Measurements from ENCODE around the gene LINC00305. TPM values are rescaled to one million over a fixed set of nuclear protein-coding genes. Genes with fewer than 3 reads are reported as not detected.

The LINC00305 gene
- total RNA-seq, 1 donor from 2014 or later, result not detected

DNA sequence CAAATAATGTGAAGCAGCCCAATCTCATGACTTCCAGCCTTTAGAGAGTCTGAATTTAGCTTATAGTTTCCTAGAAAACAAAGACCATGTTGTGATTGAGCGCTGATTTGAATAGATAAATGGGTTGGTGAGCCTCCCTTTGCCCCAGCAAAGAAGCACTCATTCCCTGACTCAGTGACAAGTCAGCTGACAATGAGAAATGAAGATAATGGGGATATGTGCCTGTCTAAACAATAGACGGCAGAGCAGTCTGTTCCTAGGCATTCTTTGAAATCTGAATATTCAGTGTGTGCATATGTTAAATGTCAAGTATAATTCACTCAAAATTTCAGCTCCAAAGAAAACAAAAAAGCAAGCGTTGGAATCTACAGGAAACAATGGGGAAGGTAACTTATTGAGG is 34.8 kb upstream of the LINC00305 start:
- no peak for DNase-seq (ENCODE audit: low spot score)
- no peak overlapping the region for H3K4me3 Mint-ChIP-seq
- TF ChIP-seq, protein P1, sequence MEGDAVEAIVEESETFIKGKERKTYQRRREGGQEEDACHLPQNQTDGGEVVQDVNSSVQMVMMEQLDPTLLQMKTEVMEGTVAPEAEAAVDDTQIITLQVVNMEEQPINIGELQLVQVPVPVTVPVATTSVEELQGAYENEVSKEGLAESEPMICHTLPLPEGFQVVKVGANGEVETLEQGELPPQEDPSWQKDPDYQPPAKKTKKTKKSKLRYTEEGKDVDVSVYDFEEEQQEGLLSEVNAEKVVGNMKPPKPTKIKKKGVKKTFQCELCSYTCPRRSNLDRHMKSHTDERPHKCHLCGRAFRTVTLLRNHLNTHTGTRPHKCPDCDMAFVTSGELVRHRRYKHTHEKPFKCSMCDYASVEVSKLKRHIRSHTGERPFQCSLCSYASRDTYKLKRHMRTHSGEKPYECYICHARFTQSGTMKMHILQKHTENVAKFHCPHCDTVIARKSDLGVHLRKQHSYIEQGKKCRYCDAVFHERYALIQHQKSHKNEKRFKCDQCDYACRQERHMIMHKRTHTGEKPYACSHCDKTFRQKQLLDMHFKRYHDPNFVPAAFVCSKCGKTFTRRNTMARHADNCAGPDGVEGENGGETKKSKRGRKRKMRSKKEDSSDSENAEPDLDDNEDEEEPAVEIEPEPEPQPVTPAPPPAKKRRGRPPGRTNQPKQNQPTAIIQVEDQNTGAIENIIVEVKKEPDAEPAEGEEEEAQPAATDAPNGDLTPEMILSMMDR (IDR thresholded peaks at IDR 0.05), result no peak
- TF ChIP-seq EZH2phosphoT487 (IDR thresholded peaks at IDR 0.05) (no peak), EZH2 (IDR thresholded peaks at IDR 0.05) (no peak)
- Histone ChIP-seq H3F3A (ENCODE audit: low read depth) (no peaks in the 10 kb centered on the region), H4K20me1 (ENCODE audit: low read depth) (no peaks in the 10 kb centered on the region), H3K4me3 (no peak overlapping the region), H3K27ac (no peak overlapping the region), H2AFZ (replicated peaks) (no peak overlapping the region), H3K9ac (no peak overlapping the region), H3K4me2 (no peak overlapping the region), H3K79me2 (ENCODE audit: low read depth) (no peaks in the 10 kb centered on the region), H3K27me3 (no peaks in the 10 kb centered on the region), H3K9me3 (ENCODE audit: low read depth) (no peaks in the 10 kb centered on the region), H3K36me3 (no peaks in the 10 kb centered on the region), H3K4me1 (peaks cover 5% of the 10 kb centered on the region)
- no peaks in the 10 kb centered on the region for H3K27me3 Mint-ChIP-seq (ENCODE audit: insufficient read depth, low read depth)
- no peaks in the 10 kb centered on the region for H3K9me3 Mint-ChIP-seq
- H3K27ac Mint-ChIP-seq, result no peak overlapping the region
- H3K36me3 Mint-ChIP-seq, result no peaks in the 10 kb centered on the region
- H3K4me1 Mint-ChIP-seq, result peaks cover 9% of the 10 kb centered on the region

DNA sequence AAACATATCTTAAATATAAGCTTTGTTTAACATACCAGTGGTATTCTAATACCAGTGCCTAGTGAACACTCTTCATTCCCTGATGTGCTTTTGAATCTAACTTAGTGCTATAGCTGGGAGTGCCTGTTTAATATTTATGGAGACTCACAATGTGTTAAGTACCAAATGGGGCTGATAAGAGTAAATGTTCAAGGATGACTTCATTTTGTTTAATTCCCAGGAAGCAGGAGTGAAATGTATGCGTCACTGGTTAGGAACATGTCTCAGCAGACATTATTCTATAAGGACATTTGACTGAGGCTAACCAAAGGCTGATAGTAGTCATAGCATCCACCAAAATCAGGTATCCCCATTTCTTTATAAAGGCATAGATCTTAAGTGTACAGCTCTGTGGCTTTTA is 31.7 kb upstream of the LINC00305 start:
- H3K27ac Mint-ChIP-seq, result no peak overlapping the region
- TF ChIP-seq, protein P1 (IDR thresholded peaks at IDR 0.05), result no peak
- Histone ChIP-seq H3K9me3 (ENCODE audit: low read depth) (no peaks in the 10 kb centered on the region), H3K4me3 (no peak overlapping the region), H3K36me3 (no peaks in the 10 kb centered on the region), H3K27me3 (no peaks in the 10 kb centered on the region), H3K4me2 (no peak overlapping the region), H3K4me1 (no peaks in the 10 kb centered on the region), H3K79me2 (ENCODE audit: low read depth) (no peaks in the 10 kb centered on the region), H3K9ac (no peak overlapping the region), H2AFZ (replicated peaks) (no peak overlapping the region), H3K27ac (no peak overlapping the region), H3F3A (ENCODE audit: low read depth) (no peaks in the 10 kb centered on the region), H4K20me1 (ENCODE audit: low read depth) (no peaks in the 10 kb centered on the region)
- peaks cover 3% of the 10 kb centered on the region for H3K27me3 Mint-ChIP-seq (ENCODE audit: insufficient read depth, low read depth)
- DNase-seq (ENCODE audit: low spot score), result no peak
- H3K9me3 Mint-ChIP-seq, result no peaks in the 10 kb centered on the region
- H3K36me3 Mint-ChIP-seq, result no peaks in the 10 kb centered on the region
- peaks cover 8% of the 10 kb centered on the region for H3K4me1 Mint-ChIP-seq
- H3K4me3 Mint-ChIP-seq, result no peak overlapping the region

DNA sequence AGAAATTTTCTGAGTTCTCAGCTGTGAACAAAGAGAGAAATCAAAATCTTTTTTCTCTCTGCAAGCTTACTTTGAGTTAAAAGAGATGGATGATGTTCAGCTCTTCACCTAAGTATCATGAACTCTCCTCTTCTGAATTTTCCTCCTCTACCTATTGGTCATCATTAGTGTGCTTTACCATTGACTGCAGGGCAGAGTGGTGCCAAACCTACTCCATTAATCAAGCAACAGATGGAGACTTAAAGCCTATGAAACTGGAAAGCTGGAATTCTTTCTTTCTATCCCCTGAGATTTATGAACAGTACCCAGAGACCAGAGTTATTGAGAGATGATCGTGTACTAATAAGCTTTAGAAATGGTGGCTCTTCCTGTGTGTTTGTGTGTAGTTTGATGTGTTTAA is 31.3 kb upstream of the LINC00305 start:
- Mint-ChIP-seq H3K9me3 (no peaks in the 10 kb centered on the region), H3K36me3 (no peaks in the 10 kb centered on the region), H3K4me1 (peaks cover 8% of the 10 kb centered on the region), H3K4me3 (no peak overlapping the region), H3K27me3 (ENCODE audit: insufficient read depth, low read depth) (peaks cover 3% of the 10 kb centered on the region), H3K27ac (no peak overlapping the region)
- no peaks in the 10 kb centered on the region for H3F3A ChIP-seq (ENCODE audit: low read depth)
- H4K20me1 ChIP-seq (ENCODE audit: low read depth), result no peaks in the 10 kb centered on the region
- no peaks in the 10 kb centered on the region for H3K27me3 ChIP-seq
- H3K9me3 ChIP-seq (ENCODE audit: low read depth), result no peaks in the 10 kb centered on the region
- no peak overlapping the region for H3K27ac ChIP-seq
- H3K4me3 ChIP-seq, result no peak overlapping the region
- no peaks in the 10 kb centered on the region for H3K4me1 ChIP-seq
- no peak overlapping the region for H3K4me2 ChIP-seq
- no peaks in the 10 kb centered on the region for H3K79me2 ChIP-seq (ENCODE audit: low read depth)
- TF ChIP-seq EZH2phosphoT487 (IDR thresholded peaks at IDR 0.05) (no peak), EZH2 (IDR thresholded peaks at IDR 0.05) (no peak)
- TF ChIP-seq, protein P1 (IDR thresholded peaks at IDR 0.05), result no peak
- no peak for DNase-seq (ENCODE audit: low spot score)
- no peaks in the 10 kb centered on the region for H3K36me3 ChIP-seq
- no peak overlapping the region for H2AFZ ChIP-seq (replicated peaks)
- H3K9ac ChIP-seq, result no peak overlapping the region
